ENCODE results near the gene RDH5. TPM values are rescaled to one million over a fixed set of nuclear protein-coding genes. Genes with fewer than 3 reads are reported as not detected.

The RDH5 gene
- total RNA-seq, 1 donor from 2014 or later: 10.6 TPM

DNA sequence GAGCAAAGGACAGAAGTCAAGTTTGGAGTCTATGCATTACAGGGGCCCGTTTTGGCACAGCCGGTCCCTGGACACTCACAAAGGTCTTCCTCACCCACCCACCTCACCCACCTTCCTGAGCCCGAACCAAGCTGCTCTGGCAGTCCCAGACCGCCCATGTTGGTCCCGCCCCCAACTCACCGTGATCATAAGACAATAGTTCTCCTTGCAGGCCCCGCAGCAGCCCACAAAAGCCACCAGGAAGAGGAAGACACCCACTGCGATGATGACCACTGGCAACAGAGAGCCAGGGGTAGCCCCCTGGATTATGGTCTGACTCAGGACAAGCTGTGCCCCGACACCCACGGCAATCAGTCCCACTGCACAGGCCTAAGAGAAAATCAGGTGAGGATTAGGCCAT, 6.8 kb downstream of the RDH5 start:
- Histone ChIP-seq H3K27me3 (no peaks in the 10 kb centered on the region), H3K9me3 (no peaks in the 10 kb centered on the region), H3K4me1 (peaks cover 46% of the 10 kb centered on the region), H3K36me3 (peaks cover 0 to 24% of the 10 kb centered on the region in 2 donors), H3K4me3 (peak overlapping the region; percentile 67 to 81), H3K27ac (peak overlapping the region; percentile 100)
- intact Hi-C loops (cut with DNase I): loop anchor here (5.0 kb wide), 1 partner anchor 205 kb away; the partner anchor contains the start of gene DGKA
- TF ChIP-seq, protein P1, sequence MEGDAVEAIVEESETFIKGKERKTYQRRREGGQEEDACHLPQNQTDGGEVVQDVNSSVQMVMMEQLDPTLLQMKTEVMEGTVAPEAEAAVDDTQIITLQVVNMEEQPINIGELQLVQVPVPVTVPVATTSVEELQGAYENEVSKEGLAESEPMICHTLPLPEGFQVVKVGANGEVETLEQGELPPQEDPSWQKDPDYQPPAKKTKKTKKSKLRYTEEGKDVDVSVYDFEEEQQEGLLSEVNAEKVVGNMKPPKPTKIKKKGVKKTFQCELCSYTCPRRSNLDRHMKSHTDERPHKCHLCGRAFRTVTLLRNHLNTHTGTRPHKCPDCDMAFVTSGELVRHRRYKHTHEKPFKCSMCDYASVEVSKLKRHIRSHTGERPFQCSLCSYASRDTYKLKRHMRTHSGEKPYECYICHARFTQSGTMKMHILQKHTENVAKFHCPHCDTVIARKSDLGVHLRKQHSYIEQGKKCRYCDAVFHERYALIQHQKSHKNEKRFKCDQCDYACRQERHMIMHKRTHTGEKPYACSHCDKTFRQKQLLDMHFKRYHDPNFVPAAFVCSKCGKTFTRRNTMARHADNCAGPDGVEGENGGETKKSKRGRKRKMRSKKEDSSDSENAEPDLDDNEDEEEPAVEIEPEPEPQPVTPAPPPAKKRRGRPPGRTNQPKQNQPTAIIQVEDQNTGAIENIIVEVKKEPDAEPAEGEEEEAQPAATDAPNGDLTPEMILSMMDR (IDR thresholded peaks at IDR 0.05): no peak
- TF ChIP-seq POLR2A (IDR thresholded peaks at IDR 0.05) (no peak), POLR2AphosphoS5 (IDR thresholded peaks at IDR 0.05; ENCODE audit: insufficient read depth in 1 of 2, low read depth in 1 of 2) (no peak)
- no peak for DNase-seq (ENCODE audit: extremely low spot score in 2 of 2)

DNA sequence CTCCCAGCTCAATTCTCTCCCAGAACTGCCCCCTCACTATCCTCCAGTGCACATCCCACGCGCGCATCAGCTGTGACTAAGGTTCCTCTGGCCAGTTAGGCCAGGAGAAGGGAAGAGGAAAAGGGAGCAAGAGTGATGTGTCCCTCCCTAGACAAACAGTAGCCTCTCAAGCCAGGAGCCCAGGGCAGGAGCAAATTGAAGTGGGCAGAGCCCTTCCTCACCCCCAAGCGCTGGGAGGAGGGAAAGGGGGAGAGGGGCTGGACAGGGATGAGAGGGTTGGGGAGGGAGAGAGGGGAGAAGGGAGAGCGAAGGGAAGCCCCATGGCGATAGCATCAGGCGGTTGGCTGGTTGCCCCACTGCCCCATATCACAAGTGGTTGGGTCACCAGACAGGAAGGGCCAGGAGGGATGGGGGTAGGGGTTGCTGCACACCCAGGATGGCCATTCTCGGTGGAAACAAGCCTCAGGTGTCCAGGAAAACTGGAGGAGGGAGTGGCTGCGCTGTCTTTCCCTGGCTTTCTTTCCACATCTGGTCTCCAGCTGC, 7.5 kb downstream of the RDH5 start:
- peak overlapping the region; percentile 67 to 81 for H3K4me3 ChIP-seq
- intact Hi-C loops (cut with DNase I): loop anchor here (5.0 kb wide), 1 partner anchor 205 kb away; the partner anchor contains the start of gene DGKA
- peaks cover 0 to 24% of the 10 kb centered on the region in 2 donors for H3K36me3 ChIP-seq
- H3K9me3 ChIP-seq: no peaks in the 10 kb centered on the region
- H3K4me1 ChIP-seq: peaks cover 46% of the 10 kb centered on the region
- H3K27ac ChIP-seq: peak overlapping the region; percentile 100
- H3K27me3 ChIP-seq: no peaks in the 10 kb centered on the region
- TF ChIP-seq POLR2A (IDR thresholded peaks at IDR 0.05): no peak
- TF ChIP-seq, protein P1 (IDR thresholded peaks at IDR 0.05): no peak
- no peak for TF ChIP-seq POLR2AphosphoS5 (IDR thresholded peaks at IDR 0.05; ENCODE audit: insufficient read depth in 1 of 2, low read depth in 1 of 2)
- no peak for DNase-seq (ENCODE audit: extremely low spot score in 2 of 2)

DNA sequence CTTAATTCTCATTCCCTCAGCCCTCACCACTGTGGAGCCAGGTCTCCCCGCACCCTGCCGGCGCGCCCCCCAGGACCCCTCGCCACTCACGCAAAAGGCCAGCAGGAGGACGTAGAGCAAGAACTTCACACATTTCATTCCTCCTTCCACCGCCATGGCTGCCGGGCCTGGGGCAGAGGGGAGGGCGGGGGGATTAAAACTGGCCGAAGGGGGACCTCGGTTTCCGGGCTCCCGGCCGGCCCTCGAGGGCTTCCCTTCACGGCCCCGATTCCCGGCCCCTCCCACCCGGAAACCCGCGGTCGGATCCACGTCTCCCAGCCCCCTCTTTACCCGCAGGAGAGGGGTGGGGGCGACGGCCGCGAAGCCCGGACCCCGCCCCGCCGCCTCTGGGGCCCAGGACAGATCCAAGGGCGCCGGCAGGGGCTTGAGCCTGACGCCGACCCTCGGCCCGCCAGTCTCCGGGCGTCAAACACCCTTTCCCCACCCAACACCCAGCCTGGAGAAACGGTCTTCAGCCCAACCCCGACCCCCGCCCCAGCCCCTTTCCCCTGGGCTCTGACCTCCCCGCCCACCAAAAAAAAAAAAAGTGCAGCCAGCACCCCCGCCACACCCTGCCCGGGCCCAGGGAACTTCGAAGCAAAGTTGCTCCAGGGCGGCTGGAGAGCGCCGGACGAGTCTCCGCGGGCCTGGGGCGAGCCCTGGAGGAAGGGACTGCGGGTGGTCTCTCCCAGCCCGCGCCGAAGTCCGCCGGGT, 8.2 kb downstream of the RDH5 start:
- Histone ChIP-seq H3K9me3 (no peaks in the 10 kb centered on the region), H3K36me3 (peaks cover 0 to 24% of the 10 kb centered on the region in 2 donors), H3K4me3 (peak overlapping the region; percentile 67 to 81), H3K27ac (peak overlapping the region; percentile 100), H3K4me1 (peaks cover 46% of the 10 kb centered on the region), H3K27me3 (no peaks in the 10 kb centered on the region)
- no peak for TF ChIP-seq POLR2A (IDR thresholded peaks at IDR 0.05)
- TF ChIP-seq, protein P1 (IDR thresholded peaks at IDR 0.05): peak in 1 of 3 experiments; percentile 22
- TF ChIP-seq POLR2AphosphoS5 (IDR thresholded peaks at IDR 0.05; ENCODE audit: insufficient read depth in 1 of 2, low read depth in 1 of 2): peak in 1 of 2 donors; percentile 72
- intact Hi-C loops (cut with DNase I): loop anchor here (5.0 kb wide), 1 partner anchor 204 kb away; the partner anchor contains the start of gene DGKA
- no peak for DNase-seq (ENCODE audit: extremely low spot score in 2 of 2)

DNA sequence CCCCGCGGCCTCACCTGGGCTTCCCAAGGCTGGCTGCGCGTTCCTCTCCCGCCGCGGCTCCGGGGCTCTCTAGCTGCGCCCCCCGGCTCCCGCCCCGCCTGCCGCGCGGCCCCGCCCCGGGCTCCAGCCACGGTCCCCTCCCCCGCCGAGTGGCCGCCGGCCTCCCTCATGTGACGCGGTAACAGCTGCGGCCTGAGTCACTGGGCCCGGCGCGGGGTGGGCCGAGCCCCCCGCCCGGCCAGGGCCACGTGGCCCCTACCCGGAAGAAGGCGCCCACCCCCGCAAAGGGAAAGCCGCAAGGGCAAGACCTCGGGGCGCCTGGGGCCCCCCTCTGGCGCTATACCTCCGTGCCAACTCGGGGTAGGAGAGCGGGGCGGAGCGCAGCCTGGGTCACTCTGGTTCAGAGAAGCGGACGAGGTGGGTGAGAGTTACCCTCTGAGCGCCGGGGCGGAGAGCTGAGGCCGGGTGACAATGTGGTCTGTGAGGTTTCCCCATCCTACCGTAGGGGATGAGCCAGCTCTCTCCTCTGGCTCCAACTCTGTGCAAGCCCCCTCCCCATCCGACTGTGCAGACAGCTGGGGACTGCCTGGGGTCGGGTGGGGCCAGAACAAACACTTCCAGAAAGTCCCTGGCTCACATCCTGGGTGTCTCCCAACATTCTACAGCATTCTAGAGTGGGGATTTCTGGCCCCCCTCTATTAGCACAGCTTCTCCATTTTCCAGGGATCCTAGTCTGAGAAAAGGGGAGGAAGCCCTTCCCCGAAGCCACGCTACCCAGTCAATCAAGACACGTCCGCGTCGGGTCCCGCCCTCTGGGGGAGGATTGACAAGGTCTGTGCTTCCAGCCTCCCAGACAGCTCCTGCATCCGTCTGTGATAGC, 9.0 kb downstream of the RDH5 start, which contains the start of gene CD63:
TSS of gene CD63 (minus strand) at position 71 of the 880 bp plus-strand sequence. CDS start 668 bp downstream, outside the sequence.
- peaks cover 46% of the 10 kb centered on the region for H3K4me1 ChIP-seq
- H3K9me3 ChIP-seq: no peaks in the 10 kb centered on the region
- DNase-seq (ENCODE audit: extremely low spot score in 2 of 2): no peak
- peak within 1 kb of the TSS; percentile 67 to 81 for H3K4me3 ChIP-seq
- peaks cover 0 to 21% of the 10 kb centered on the region in 2 donors for H3K36me3 ChIP-seq
- intact Hi-C loops (cut with DNase I): loop anchor here (5.0 kb wide), 1 partner anchor 203 kb away; the partner anchor contains the start of gene DGKA
- TF ChIP-seq, protein P1 (IDR thresholded peaks at IDR 0.05): no peak
- TF ChIP-seq POLR2A (IDR thresholded peaks at IDR 0.05): peak in 1 of 2 donors; percentile 88
- TF ChIP-seq POLR2AphosphoS5 (IDR thresholded peaks at IDR 0.05; ENCODE audit: insufficient read depth in 1 of 2, low read depth in 1 of 2): peak; percentile 32 to 88
- H3K27me3 ChIP-seq: no peaks in the 10 kb centered on the region
- peak within 1 kb of the TSS; percentile 100 for H3K27ac ChIP-seq

All from vagina (tissue), 2 donors.